Peyer's patch (tissue), 4 donors: ENCODE measurements around the gene PITHD1.

Source experiments
- CTCF ChIP-seq, 6 experiments: fragments of 450-650 bp in 4 of 6; fragments of 200-600 bp in 2 of 6; sonication (generic) in 1 of 6; IDR thresholded peaks; one replicate each; pipeline ENCODE4 v1.5.1; 2017 to 2019; ENCODE audit warnings: antibody characterized with exemption in 6 of 6, mild to moderate bottlenecking in 3 of 6, moderate library complexity in 1 of 6
- POLR2A ChIP-seq, 2 donors: fragments of 450-650 bp; IDR thresholded peaks; one replicate each; pipeline ENCODE4 v1.5.1; 2017; ENCODE audit warnings: antibody characterized with exemption in 2 of 2, mild to moderate bottlenecking in 2 of 2, moderate library complexity in 2 of 2

DNA sequence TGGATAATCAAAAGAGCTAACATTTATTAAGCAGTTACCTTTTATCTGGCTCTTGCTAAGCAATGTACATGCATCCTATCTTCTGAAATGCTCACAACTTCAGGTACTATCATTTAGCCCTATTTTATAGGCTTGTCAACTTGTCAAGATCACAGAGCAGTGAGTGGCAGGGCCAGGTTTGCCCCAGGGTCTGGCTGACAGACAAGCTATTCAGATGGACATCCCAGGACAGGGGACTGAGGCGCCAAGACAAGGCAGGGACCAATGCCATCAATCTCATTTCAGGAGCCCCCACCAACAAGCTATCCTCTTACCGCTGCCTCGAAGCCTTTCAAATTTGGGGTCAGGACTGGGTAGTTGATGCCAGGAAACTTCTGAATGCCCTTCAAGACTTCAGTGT lies 38.1 kb downstream of the PITHD1 start:
- TF ChIP-seq CTCF (IDR thresholded peaks at IDR 0.05), result no peak
- no peak for TF ChIP-seq POLR2A (IDR thresholded peaks at IDR 0.05)
